Memory B cell (primary cell): Measurements from ENCODE around the gene NOBOX.
"Not testable (repeated sequence)": the region's sequence is repeated elsewhere in the genome, so short reads cannot be mapped to it uniquely, and the experiment has no call there.

Source experiments
- ATAC-seq: fragments of 150-1000 bp; cut with Tn5 transposase; 2 replicates; pipeline ENCODE4 v1.10.0; 2021; ENCODE audit warnings: low read depth, mild to moderate bottlenecking, moderate library complexity
- DNase-seq, 2 donors: peaks; one replicate each; pipeline ENCODE4 v3.0.0; 2022; ENCODE audit warnings: low spot score in 2 of 2
- H3K27ac Mint-ChIP-seq: one replicate; pipeline ENCODE4 v1.8.0; 2022; ENCODE audit warnings: mild to moderate bottlenecking, moderate library complexity, mixed read lengths
- H3K27me3 Mint-ChIP-seq: one replicate; pipeline ENCODE4 v1.8.0; 2022; ENCODE audit warnings: mixed read lengths
- H3K36me3 Mint-ChIP-seq: one replicate; pipeline ENCODE4 v1.8.0; 2022; ENCODE audit warnings: mild to moderate bottlenecking, mixed read lengths
- H3K4me1 Mint-ChIP-seq: one replicate; pipeline ENCODE4 v1.8.0; 2022; ENCODE audit warnings: mixed read lengths
- H3K4me3 Mint-ChIP-seq: one replicate; pipeline ENCODE4 v1.8.0; 2022; ENCODE audit warnings: mild to moderate bottlenecking, moderate library complexity, mixed read lengths
- H3K9me3 Mint-ChIP-seq: one replicate; pipeline ENCODE4 v1.8.0; 2022; ENCODE audit warnings: mixed read lengths

The NOBOX gene

DNA sequence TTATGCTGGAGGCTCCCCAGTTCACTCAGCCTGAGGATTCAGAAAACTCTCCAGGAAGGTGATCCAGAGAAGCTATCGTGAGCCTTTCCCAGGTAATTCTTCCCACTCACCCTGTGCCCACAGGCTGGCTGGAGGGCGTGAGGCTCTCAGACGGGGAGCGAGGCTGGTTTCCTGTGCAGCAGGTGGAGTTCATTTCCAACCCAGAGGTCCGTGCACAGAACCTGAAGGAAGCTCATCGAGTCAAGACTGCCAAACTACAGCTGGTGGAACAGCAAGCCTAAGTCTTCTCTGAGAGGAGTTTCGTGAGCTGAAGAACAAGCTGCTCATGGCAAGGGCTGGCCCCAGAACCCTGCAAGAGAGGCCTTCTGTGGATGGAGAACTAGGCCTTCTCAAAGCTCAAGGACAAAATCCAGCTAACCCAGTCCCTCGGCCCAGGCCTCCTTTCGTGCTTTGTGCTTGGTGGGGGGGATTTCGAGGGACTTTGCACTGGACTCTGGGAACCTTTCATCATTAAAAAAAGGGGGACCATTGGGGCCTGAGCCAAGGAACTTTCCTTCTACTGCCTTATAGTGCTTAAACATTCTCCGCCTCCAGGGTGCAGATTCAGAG, 23.6 kb downstream of the NOBOX start:
- H3K36me3 Mint-ChIP-seq, result peaks cover 5% of the 10 kb centered on the region
- peaks cover 10% of the 10 kb centered on the region for H3K4me1 Mint-ChIP-seq
- no peak overlapping the region for H3K4me3 Mint-ChIP-seq
- no peak for ATAC-seq
- no peak for DNase-seq
- peaks cover 8% of the 10 kb centered on the region for H3K27me3 Mint-ChIP-seq
- H3K27ac Mint-ChIP-seq, result no peak overlapping the region
- H3K9me3 Mint-ChIP-seq, result no peaks in the 10 kb centered on the region

- no peaks in the 10 kb centered on the region for H3K4me1 Mint-ChIP-seq
- H3K4me3 Mint-ChIP-seq, result no peak overlapping the region
- ATAC-seq (no peak), DNase-seq (no peak)
- peaks cover 5% of the 10 kb centered on the region for H3K36me3 Mint-ChIP-seq
- no peak overlapping the region for H3K27ac Mint-ChIP-seq
- no peaks in the 10 kb centered on the region for H3K9me3 Mint-ChIP-seq
- H3K27me3 Mint-ChIP-seq, result no peaks in the 10 kb centered on the region
These were observed 24.8 kb downstream of the NOBOX start for GRCh38 chr7:144378651-144379050.

DNA sequence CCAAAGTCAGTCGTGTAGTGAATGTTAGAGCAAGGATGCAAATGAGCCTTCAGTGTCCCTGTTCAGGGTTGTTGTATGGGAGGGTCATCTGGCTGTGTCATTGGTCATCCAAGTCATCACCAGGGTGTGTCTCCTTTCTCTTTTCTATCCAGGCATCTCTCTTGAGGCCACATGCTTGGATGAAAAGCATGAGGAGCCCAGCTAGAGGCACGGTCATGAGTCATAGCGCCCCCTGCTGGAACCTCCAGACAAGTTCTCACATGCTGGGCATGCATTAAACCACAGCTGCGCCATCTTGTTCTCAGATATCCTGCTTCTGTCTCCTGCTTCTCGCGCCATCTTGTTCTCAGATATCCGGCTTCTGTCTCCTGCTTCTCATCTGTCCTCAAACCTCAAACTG, 34.3 kb downstream of the NOBOX start:
- H3K27me3 Mint-ChIP-seq, H3K9me3 Mint-ChIP-seq, ATAC-seq, DNase-seq, H3K36me3 Mint-ChIP-seq, H3K4me3 Mint-ChIP-seq, H3K4me1 Mint-ChIP-seq, H3K27ac Mint-ChIP-seq: not testable (repeated sequence)

DNA sequence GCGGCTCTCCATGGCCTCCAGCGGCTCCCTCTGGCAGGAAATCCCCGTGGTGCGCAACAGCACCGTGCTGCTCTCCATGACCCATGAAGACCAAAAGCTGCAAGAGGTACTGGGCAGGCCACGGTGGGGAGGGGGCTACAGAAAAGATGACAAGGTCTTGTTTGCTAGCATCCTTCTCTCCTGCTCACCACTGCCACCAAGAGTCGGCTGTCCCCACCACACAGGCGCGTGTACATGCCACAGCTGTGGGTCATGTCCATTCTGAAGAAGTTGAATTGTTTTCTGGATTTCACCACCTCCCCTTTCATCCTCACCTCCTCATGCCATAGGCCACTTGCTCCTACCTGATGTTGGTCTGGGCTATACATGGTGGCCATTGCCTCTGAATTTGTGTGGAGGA, 36.2 kb downstream of the NOBOX start:
- H3K4me1 Mint-ChIP-seq, H3K27ac Mint-ChIP-seq, H3K4me3 Mint-ChIP-seq, DNase-seq, H3K27me3 Mint-ChIP-seq, H3K36me3 Mint-ChIP-seq, H3K9me3 Mint-ChIP-seq, ATAC-seq: not testable (repeated sequence)

DNA sequence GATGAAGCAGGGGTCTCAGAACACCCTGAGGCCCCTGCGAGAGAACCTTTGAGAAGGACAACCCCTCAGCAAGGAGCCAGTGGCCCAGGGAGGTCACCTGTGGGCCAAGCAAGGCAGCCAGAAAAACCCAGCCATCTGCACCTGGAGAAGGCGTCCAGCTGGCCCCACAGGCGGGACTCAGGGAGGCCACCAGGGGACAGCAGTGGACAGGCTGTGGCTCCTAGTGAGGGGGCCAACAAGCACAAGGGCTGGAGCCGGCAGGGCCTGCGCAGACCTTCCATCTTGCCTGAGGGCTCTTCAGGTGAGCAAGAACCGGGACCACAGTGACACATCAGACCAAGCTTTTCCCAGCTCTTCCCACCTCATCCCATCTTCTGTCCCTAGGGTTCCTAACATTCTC, 38.0 kb downstream of the NOBOX start:
- not testable (repeated sequence) for ATAC-seq, DNase-seq, H3K27ac Mint-ChIP-seq, H3K36me3 Mint-ChIP-seq, H3K27me3 Mint-ChIP-seq, H3K9me3 Mint-ChIP-seq, H3K4me3 Mint-ChIP-seq, H3K4me1 Mint-ChIP-seq

DNA sequence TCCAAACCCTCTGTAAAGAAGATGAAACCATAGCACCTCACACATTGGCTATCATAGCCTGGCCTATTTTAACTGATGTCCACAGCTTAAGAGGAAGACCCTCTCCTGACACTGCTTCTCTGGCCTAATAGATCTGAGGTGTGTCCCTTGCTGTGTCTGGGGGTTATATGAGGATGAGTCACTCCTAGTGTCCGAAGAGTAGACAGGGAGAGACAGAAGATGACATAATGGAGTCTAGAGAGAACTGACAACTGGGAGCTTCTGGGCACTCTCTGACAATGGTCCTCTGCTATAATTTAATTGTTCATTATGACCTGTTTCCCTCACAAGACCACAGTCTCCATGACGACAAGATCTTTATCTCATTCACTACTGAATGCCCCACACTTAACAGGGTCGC, 41.4 kb downstream of the NOBOX start:
- not testable (repeated sequence) for H3K9me3 Mint-ChIP-seq, H3K4me3 Mint-ChIP-seq, H3K27me3 Mint-ChIP-seq, H3K27ac Mint-ChIP-seq, H3K4me1 Mint-ChIP-seq, DNase-seq, H3K36me3 Mint-ChIP-seq, ATAC-seq

DNA sequence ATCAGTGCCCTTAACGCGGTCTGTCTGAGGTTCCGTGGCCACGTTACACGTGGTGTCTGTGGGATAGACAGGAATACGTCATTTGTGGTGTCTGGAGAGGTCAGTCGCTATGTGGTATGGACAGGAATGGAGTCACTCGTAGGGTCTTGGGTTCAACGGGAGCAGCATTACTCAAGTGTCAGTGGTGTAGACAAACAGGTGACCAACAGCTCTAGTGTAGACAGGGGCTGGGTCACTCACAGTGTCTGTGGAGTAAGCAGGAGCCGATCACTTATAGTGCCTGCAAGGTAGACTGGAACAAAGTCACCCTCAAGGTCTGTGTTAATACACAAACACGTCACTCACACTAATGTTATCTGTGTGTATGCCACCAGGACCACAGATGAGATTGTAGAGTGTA, 46.6 kb downstream of the NOBOX start:
- DNase-seq, H3K36me3 Mint-ChIP-seq, H3K27me3 Mint-ChIP-seq, ATAC-seq, H3K4me3 Mint-ChIP-seq, H3K4me1 Mint-ChIP-seq, H3K27ac Mint-ChIP-seq, H3K9me3 Mint-ChIP-seq: not testable (repeated sequence)

DNA sequence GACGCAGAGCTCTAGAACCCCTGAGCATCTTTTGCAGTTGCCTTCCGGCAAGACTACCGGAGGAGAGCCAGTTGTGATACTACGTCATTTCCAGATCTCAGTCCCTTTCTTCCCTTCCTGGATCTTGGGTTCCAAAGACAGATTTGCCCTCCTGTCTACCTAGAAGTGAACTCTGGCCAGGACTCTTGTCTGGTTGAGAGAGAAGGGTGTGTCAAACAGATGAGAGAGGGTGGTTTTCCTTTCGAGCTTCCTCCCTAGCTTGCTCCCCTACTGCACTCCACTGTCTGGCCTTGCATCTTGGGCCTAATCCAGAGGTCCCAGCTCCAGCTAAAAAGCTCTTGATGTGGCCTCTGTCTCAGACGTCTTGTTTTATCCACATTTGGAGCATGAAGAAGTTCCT, 47.3 kb downstream of the NOBOX start:
- H3K36me3 Mint-ChIP-seq, H3K27me3 Mint-ChIP-seq, ATAC-seq, DNase-seq, H3K9me3 Mint-ChIP-seq, H3K27ac Mint-ChIP-seq, H3K4me3 Mint-ChIP-seq, H3K4me1 Mint-ChIP-seq: not testable (repeated sequence)

GRCh38 chr7:144355176-144355822, 48.2 kb downstream of the NOBOX start, which contains the start of gene ARHGEF5:
TSS of gene ARHGEF5 (plus strand) at chr7:144355402. CDS start at chr7:144362670, 7,268 bp downstream.
- not testable (repeated sequence) for H3K27ac Mint-ChIP-seq, H3K36me3 Mint-ChIP-seq, H3K9me3 Mint-ChIP-seq, DNase-seq, H3K4me1 Mint-ChIP-seq, H3K27me3 Mint-ChIP-seq
- peak; percentile 77 for ATAC-seq
- peak within 1 kb of the TSS; percentile 81 for H3K4me3 Mint-ChIP-seq

GRCh38 chr7:144351667-144352066, 51.8 kb downstream of the NOBOX start:
- not testable (repeated sequence) for H3K9me3 Mint-ChIP-seq, H3K27me3 Mint-ChIP-seq, DNase-seq, H3K4me3 Mint-ChIP-seq, H3K36me3 Mint-ChIP-seq, ATAC-seq, H3K4me1 Mint-ChIP-seq, H3K27ac Mint-ChIP-seq

GRCh38 chr7:144348625-144349024, 54.9 kb downstream of the NOBOX start:
- H3K36me3 Mint-ChIP-seq, H3K27me3 Mint-ChIP-seq, DNase-seq, H3K27ac Mint-ChIP-seq, H3K4me1 Mint-ChIP-seq, H3K4me3 Mint-ChIP-seq, H3K9me3 Mint-ChIP-seq: not testable (repeated sequence)
- ATAC-seq, result peak; percentile 18
